Measurements from ENCODE around the gene CDH23. TPM values are rescaled to one million over a fixed set of nuclear protein-coding genes. Genes with fewer than 3 reads are reported as not detected.

Gene CDH23
- total and polyA plus RNA-seq, 9 of the 15 experiments (the other 6 are each of a cell fraction or from before 2014, with no cell fraction given): 0.18 to 1.2 (median 0.47) TPM

DNA sequence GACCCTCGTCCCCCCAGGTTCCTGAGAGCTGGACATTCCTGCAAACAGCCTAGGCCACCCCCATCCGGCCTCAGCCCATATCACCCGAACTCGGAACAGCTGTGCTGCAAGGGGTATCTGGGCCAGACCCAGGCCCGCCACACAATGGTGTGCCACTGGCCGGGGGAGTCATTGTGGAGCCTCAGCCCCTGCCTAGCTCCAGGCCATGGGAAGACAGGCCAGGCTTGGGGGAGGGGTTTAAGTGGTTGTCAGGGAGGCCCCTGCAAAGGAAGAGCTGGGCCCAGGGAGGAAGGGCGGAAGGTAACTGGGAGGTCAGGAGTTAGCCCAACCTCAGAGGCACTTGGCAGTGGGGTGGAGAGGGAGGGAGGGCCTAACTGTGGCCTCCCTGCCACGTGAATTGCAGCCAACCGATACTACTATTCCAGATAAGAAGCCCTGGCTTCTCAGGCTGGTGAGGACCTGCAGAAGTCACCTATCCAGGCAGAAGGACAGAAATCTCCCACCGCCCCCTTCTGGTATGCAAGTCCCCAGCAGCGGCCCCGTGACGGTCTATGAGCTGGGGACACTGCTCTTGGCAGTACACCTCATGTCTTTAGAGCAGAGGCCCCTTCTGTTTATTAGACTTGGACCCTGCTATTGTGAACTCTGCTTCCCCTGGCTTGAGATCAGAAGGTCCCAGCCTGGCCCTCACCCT, 349.8 kb downstream of the CDH23 start (continued):
- TF ChIP-seq, protein P1, sequence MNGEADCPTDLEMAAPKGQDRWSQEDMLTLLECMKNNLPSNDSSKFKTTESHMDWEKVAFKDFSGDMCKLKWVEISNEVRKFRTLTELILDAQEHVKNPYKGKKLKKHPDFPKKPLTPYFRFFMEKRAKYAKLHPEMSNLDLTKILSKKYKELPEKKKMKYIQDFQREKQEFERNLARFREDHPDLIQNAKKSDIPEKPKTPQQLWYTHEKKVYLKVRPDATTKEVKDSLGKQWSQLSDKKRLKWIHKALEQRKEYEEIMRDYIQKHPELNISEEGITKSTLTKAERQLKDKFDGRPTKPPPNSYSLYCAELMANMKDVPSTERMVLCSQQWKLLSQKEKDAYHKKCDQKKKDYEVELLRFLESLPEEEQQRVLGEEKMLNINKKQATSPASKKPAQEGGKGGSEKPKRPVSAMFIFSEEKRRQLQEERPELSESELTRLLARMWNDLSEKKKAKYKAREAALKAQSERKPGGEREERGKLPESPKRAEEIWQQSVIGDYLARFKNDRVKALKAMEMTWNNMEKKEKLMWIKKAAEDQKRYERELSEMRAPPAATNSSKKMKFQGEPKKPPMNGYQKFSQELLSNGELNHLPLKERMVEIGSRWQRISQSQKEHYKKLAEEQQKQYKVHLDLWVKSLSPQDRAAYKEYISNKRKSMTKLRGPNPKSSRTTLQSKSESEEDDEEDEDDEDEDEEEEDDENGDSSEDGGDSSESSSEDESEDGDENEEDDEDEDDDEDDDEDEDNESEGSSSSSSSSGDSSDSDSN (IDR thresholded peaks at IDR 0.05; ENCODE audit: borderline replicate concordance in 1 of 2, low read depth in 2 of 2, low read length in 2 of 2): peak in 1 of 2 experiments; percentile 37; a peak in 2 of 4 replicates
- TF ChIP-seq TOE1 (IDR thresholded peaks at IDR 0.05; ENCODE audit: borderline replicate concordance) (peak; percentile 49; the same call in 1 of the 2 replicates), TOE1 (CRISPR knock-in tag; IDR thresholded peaks at IDR 0.05; ENCODE audit: borderline replicate concordance, low read depth) (no peak), GABPA (tag; conservative IDR thresholded peaks at IDR 0.05; ENCODE audit: low read depth) (no peak; the same call in 1 of the 2 replicates), PHB (CRISPR knock-in tag; IDR thresholded peaks at IDR 0.05) (no peak), NFXL1 (CRISPR knock-in tag; IDR thresholded peaks at IDR 0.05) (no peak; the same call in 1 of the 2 replicates), SIRT6 (IDR thresholded peaks at IDR 0.05; ENCODE audit: low read depth, low read length) (no peak), NR3C1 (CRISPR knock-in tag; IDR thresholded peaks at IDR 0.05) (no peak), BRD9 (IDR thresholded peaks at IDR 0.05; ENCODE audit: low read depth, partially characterized antibody) (no peak)
- TF ChIP-seq, protein P2, sequence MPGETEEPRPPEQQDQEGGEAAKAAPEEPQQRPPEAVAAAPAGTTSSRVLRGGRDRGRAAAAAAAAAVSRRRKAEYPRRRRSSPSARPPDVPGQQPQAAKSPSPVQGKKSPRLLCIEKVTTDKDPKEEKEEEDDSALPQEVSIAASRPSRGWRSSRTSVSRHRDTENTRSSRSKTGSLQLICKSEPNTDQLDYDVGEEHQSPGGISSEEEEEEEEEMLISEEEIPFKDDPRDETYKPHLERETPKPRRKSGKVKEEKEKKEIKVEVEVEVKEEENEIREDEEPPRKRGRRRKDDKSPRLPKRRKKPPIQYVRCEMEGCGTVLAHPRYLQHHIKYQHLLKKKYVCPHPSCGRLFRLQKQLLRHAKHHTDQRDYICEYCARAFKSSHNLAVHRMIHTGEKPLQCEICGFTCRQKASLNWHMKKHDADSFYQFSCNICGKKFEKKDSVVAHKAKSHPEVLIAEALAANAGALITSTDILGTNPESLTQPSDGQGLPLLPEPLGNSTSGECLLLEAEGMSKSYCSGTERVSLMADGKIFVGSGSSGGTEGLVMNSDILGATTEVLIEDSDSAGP (CRISPR knock-in tag; IDR thresholded peaks at IDR 0.05): no peak
- TF ChIP-seq, protein P3, sequence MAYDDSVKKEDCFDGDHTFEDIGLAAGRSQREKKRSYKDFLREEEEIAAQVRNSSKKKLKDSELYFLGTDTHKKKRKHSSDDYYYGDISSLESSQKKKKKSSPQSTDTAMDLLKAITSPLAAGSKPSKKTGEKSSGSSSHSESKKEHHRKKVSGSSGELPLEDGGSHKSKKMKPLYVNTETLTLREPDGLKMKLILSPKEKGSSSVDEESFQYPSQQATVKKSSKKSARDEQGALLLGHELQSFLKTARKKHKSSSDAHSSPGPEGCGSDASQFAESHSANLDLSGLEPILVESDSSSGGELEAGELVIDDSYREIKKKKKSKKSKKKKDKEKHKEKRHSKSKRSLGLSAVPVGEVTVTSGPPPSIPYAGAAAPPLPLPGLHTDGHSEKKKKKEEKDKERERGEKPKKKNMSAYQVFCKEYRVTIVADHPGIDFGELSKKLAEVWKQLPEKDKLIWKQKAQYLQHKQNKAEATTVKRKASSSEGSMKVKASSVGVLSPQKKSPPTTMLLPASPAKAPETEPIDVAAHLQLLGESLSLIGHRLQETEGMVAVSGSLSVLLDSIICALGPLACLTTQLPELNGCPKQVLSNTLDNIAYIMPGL (CRISPR knock-in tag; IDR thresholded peaks at IDR 0.05): no peak
- TF ChIP-seq, protein P4, sequence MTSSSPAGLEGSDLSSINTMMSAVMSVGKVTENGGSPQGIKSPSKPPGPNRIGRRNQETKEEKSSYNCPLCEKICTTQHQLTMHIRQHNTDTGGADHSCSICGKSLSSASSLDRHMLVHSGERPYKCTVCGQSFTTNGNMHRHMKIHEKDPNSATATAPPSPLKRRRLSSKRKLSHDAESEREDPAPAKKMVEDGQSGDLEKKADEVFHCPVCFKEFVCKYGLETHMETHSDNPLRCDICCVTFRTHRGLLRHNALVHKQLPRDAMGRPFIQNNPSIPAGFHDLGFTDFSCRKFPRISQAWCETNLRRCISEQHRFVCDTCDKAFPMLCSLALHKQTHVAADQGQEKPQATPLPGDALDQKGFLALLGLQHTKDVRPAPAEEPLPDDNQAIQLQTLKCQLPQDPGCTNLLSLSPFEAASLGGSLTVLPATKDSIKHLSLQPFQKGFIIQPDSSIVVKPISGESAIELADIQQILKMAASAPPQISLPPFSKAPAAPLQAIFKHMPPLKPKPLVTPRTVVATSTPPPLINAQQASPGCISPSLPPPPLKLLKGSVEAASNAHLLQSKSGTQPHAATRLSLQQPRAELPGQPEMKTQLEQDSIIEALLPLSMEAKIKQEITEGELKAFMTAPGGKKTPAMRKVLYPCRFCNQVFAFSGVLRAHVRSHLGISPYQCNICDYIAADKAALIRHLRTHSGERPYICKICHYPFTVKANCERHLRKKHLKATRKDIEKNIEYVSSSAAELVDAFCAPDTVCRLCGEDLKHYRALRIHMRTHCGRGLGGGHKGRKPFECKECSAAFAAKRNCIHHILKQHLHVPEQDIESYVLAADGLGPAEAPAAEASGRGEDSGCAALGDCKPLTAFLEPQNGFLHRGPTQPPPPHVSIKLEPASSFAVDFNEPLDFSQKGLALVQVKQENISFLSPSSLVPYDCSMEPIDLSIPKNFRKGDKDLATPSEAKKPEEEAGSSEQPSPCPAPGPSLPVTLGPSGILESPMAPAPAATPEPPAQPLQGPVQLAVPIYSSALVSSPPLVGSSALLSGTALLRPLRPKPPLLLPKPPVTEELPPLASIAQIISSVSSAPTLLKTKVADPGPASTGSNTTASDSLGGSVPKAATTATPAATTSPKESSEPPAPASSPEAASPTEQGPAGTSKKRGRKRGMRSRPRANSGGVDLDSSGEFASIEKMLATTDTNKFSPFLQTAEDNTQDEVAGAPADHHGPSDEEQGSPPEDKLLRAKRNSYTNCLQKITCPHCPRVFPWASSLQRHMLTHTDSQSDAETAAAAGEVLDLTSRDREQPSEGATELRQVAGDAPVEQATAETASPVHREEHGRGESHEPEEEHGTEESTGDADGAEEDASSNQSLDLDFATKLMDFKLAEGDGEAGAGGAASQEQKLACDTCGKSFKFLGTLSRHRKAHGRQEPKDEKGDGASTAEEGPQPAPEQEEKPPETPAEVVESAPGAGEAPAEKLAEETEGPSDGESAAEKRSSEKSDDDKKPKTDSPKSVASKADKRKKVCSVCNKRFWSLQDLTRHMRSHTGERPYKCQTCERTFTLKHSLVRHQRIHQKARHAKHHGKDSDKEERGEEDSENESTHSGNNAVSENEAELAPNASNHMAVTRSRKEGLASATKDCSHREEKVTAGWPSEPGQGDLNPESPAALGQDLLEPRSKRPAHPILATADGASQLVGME (CRISPR knock-in tag; IDR thresholded peaks at IDR 0.05): no peak
- TF ChIP-seq, protein P5, sequence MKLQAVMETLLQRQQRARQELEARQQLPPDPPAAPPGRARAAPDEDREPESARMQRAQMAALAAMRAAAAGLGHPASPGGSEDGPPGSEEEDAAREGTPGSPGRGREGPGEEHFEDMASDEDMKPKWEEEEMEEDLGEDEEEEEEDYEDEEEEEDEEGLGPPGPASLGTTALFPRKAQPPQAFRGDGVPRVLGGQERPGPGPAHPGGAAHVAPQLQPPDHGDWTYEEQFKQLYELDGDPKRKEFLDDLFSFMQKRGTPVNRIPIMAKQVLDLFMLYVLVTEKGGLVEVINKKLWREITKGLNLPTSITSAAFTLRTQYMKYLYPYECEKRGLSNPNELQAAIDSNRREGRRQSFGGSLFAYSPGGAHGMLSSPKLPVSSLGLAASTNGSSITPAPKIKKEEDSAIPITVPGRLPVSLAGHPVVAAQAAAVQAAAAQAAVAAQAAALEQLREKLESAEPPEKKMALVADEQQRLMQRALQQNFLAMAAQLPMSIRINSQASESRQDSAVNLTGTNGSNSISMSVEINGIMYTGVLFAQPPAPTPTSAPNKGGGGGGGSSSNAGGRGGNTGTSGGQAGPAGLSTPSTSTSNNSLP (IDR thresholded peaks at IDR 0.05; ENCODE audit: borderline replicate concordance, low read depth, low read length): peak; percentile 24; the same call in 1 of the 2 replicates
